Karpas-422 (cell line): Measurements from ENCODE around the gene MRPL34. TPM values are rescaled to one million over a fixed set of nuclear protein-coding genes. Genes with fewer than 3 reads are reported as not detected.
A peak's percentile ranks its signal among the peaks of the same experiment; 100 is the strongest.

Source experiments
- DNase-seq: peaks from one replicate; pipeline ENCODE4 v3.0.0-alpha.2; 2015
- H2AFZ ChIP-seq: fragments of 200-600 bp; sonication (generic); 2 replicates; pipeline ENCODE4 v1.6.1; 2014; ENCODE audit warnings: antibody characterized with exemption, low read length, mixed read lengths
- H3K27ac ChIP-seq: fragments of 200-600 bp; sonication (generic); 2 replicates; pipeline ENCODE4 v1.5.1; 2014; ENCODE audit warnings: mild to moderate bottlenecking, low read length, moderate library complexity
- H3K27me3 ChIP-seq: fragments of 200-600 bp; sonication (generic); 2 replicates; pipeline ENCODE4 v1.6.1; 2014; ENCODE audit warnings: low read length, mixed read lengths
- H3K36me3 ChIP-seq: fragments of 200-600 bp; sonication (generic); 2 replicates; pipeline ENCODE4 v1.6.1; 2014; ENCODE audit warnings: low read length, mixed read lengths; ENCODE audit not compliant: insufficient read depth
- H3K4me1 ChIP-seq: fragments of 200-600 bp; sonication (generic); 2 replicates; pipeline ENCODE4 v1.6.1; 2014; ENCODE audit warnings: mild to moderate bottlenecking, low read length, mixed read lengths
- H3K4me2 ChIP-seq: fragments of 200-600 bp; sonication (generic); 2 replicates; pipeline ENCODE4 v1.6.1; 2014; ENCODE audit warnings: low read length, low read depth, mild to moderate bottlenecking; ENCODE audit not compliant: poor library complexity, severe bottlenecking
- H3K4me3 ChIP-seq: fragments of 200-600 bp; sonication (generic); 2 replicates; pipeline ENCODE4 v1.5.1; 2014; ENCODE audit warnings: mild to moderate bottlenecking, antibody characterized with exemption, low read length, mixed read lengths
- H3K79me2 ChIP-seq: fragments of 200-600 bp; sonication (generic); 2 replicates; pipeline ENCODE4 v1.6.1; 2014; ENCODE audit warnings: mild to moderate bottlenecking, low read length, mixed read lengths
- H3K9ac ChIP-seq: fragments of 200-600 bp; sonication (generic); 2 replicates; pipeline ENCODE4 v1.6.0; 2014; ENCODE audit warnings: low read length
- H3K9me2 ChIP-seq: fragments of 200-600 bp; sonication (generic), shearing (Covaris generic); replicated peaks from 2 replicates; pipeline ENCODE4 v1.6.0; 2014; ENCODE audit warnings: mild to moderate bottlenecking, low read length, moderate library complexity; ENCODE audit not compliant: insufficient read depth
- H3K9me3 ChIP-seq: fragments of 300-700, 200-600 bp; sonication (generic); 2 replicates; pipeline ENCODE4 v1.6.1; 2014; ENCODE audit warnings: low read length, mixed read lengths
- H4K20me1 ChIP-seq: fragments of 200-600 bp; sonication (generic); 2 replicates; pipeline ENCODE4 v1.6.1; 2014; ENCODE audit warnings: mild to moderate bottlenecking, antibody characterized with exemption, low read length, low read depth; ENCODE audit not compliant: insufficient read depth
- total RNA-seq: library from RNA; depleted of rRNA; stranded (reverse); fragments of >200 nt; shearing (Covaris generic); gene quantifications from 2 replicates; pipeline ENCODE4 v1.2.3, GENCODE V29; 2014; ENCODE audit warnings: low replicate concordance

Gene MRPL34
- total RNA-seq, 1 experiment from 2014 or later: 34.0 TPM

DNA sequence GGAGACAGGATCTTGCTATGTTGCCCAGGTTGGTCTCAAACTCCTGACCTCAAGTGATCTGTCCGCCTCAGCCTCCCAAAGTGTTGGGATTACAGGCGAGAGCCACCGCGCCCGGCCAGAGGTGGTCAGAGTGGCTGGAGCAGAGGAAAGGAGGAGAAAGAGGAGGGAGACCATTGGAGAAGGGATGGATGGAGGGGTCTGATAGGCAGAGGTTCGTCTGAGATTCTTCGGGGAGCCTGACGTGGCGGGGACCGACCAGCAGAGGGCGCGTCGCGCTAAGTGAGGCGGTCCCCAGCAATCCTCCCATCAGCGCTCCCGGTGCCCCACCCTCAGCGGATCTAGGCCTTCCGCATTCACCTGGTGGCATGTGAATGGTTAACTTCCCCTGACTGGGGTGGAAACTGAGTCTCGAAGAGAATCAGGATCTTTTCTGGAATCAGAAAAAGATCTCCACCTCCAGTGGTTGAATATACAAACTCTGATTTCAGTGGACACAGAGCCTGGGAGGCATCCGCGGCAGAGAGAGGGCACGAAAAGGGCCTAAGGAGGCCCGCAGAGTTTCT lies 40.5 kb downstream of the MRPL34 start:
- H4K20me1 ChIP-seq: no peaks in the 10 kb centered on the region
- no peak overlapping the region for H3K4me2 ChIP-seq
- H3K4me3 ChIP-seq: no peak overlapping the region
- no peaks in the 10 kb centered on the region for H3K4me1 ChIP-seq
- no peaks in the 10 kb centered on the region for H3K79me2 ChIP-seq
- no peak overlapping the region for H3K9ac ChIP-seq
- H3K27me3 ChIP-seq: no peaks in the 10 kb centered on the region
- no peaks in the 10 kb centered on the region for H3K9me3 ChIP-seq
- H3K9me2 ChIP-seq: no peaks in the 10 kb centered on the region
- H3K27ac ChIP-seq: no peak overlapping the region
- H2AFZ ChIP-seq: no peak overlapping the region
- H3K36me3 ChIP-seq: peaks cover 4% of the 10 kb centered on the region; the same call in 1 of the 2 replicates
- DNase-seq: peak; percentile 89

DNA sequence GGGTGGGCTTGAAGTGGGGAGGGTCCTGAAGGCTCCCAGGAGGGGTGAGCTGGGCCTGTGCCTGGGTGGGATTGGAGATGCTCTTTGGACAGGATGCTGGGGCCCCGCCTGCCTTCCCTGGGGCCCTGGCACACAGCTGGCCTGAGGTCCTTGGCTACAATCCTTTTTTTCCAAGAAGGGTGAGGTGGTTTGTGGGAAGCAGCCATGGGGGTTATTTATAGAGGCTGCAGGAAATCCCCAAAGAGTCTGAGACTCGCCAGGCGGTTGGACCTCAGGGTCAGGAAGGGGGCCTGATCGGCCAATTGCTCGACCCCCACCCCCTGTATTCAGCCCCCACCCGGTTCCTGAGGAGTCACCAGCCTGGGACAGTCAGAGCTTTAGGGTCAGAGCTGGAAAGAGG lies 41.7 kb downstream of the MRPL34 start:
- H3K9me3 ChIP-seq: no peaks in the 10 kb centered on the region
- H3K79me2 ChIP-seq: no peaks in the 10 kb centered on the region
- H2AFZ ChIP-seq: no peak overlapping the region
- H3K9ac ChIP-seq: no peak overlapping the region
- no peaks in the 10 kb centered on the region for H3K36me3 ChIP-seq
- H4K20me1 ChIP-seq: no peaks in the 10 kb centered on the region
- no peak overlapping the region for H3K4me2 ChIP-seq
- no peak overlapping the region for H3K27ac ChIP-seq
- no peak for DNase-seq
- no peak overlapping the region for H3K4me3 ChIP-seq
- no peaks in the 10 kb centered on the region for H3K9me2 ChIP-seq
- no peaks in the 10 kb centered on the region for H3K4me1 ChIP-seq
- H3K27me3 ChIP-seq: no peaks in the 10 kb centered on the region

- Histone ChIP-seq H3K27me3 (no peaks in the 10 kb centered on the region), H4K20me1 (no peaks in the 10 kb centered on the region), H3K36me3 (no peaks in the 10 kb centered on the region), H3K4me2 (no peak overlapping the region), H2AFZ (no peak overlapping the region), H3K4me1 (no peaks in the 10 kb centered on the region), H3K9me2 (no peaks in the 10 kb centered on the region), H3K79me2 (no peaks in the 10 kb centered on the region), H3K9me3 (no peaks in the 10 kb centered on the region), H3K4me3 (no peak overlapping the region), H3K27ac (no peak overlapping the region), H3K9ac (no peak overlapping the region)
- DNase-seq: no peak
Observed at GRCh38 chr19:17347877-17348276, 42.2 kb downstream of the MRPL34 start.

DNA sequence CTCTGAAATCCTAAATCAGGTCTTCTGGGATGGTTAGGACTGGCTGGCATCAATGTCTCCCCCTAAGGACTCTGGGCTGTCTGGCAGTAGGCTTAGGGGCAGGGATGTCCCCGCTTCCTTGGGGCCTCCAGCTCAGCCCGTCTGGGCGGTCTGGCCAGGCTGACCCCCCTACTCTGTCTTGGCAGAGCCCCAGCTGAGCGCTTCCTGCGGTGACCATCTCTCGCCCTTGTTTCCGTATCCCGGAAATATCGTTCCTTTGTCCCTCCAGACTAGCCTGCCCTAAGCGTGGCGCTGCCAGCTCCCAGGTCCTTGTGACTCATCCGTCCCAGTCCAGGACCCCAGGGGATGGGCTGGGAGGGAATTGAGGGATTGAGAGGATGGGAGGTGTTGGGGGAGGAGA lies 43.0 kb downstream of the MRPL34 start:
- Histone ChIP-seq H3K9me2 (no peaks in the 10 kb centered on the region), H2AFZ (no peak overlapping the region), H3K4me2 (no peak overlapping the region), H4K20me1 (no peaks in the 10 kb centered on the region), H3K9me3 (no peaks in the 10 kb centered on the region), H3K4me1 (no peaks in the 10 kb centered on the region), H3K27me3 (no peaks in the 10 kb centered on the region), H3K79me2 (no peaks in the 10 kb centered on the region), H3K27ac (no peak overlapping the region), H3K4me3 (no peak overlapping the region), H3K36me3 (no peaks in the 10 kb centered on the region), H3K9ac (no peak overlapping the region)
- no peak for DNase-seq

GRCh38 chr19:17351815-17352435 lies 46.3 kb downstream of the MRPL34 start:
- H3K4me3 ChIP-seq: no peak overlapping the region
- H4K20me1 ChIP-seq: no peaks in the 10 kb centered on the region
- no peaks in the 10 kb centered on the region for H3K79me2 ChIP-seq
- no peak for DNase-seq
- no peak overlapping the region for H3K4me2 ChIP-seq
- no peak overlapping the region for H3K9ac ChIP-seq
- no peak overlapping the region for H3K27ac ChIP-seq
- no peaks in the 10 kb centered on the region for H3K9me3 ChIP-seq
- no peaks in the 10 kb centered on the region for H3K4me1 ChIP-seq
- no peaks in the 10 kb centered on the region for H3K36me3 ChIP-seq
- H3K27me3 ChIP-seq: no peaks in the 10 kb centered on the region
- H3K9me2 ChIP-seq: no peaks in the 10 kb centered on the region
- no peak overlapping the region for H2AFZ ChIP-seq

- no peak for DNase-seq
- H3K79me2 ChIP-seq: no peaks in the 10 kb centered on the region
- H3K4me2 ChIP-seq: no peak overlapping the region
- H3K9me2 ChIP-seq: no peaks in the 10 kb centered on the region
- H3K27me3 ChIP-seq: no peaks in the 10 kb centered on the region
- no peaks in the 10 kb centered on the region for H4K20me1 ChIP-seq
- no peak overlapping the region for H2AFZ ChIP-seq
- no peaks in the 10 kb centered on the region for H3K4me1 ChIP-seq
- no peaks in the 10 kb centered on the region for H3K36me3 ChIP-seq
- no peak overlapping the region for H3K27ac ChIP-seq
- no peak overlapping the region for H3K9ac ChIP-seq
- no peak overlapping the region for H3K4me3 ChIP-seq
- H3K9me3 ChIP-seq: no peaks in the 10 kb centered on the region
Observed at GRCh38 chr19:17352608-17353280, 47.1 kb downstream of the MRPL34 start.

DNA sequence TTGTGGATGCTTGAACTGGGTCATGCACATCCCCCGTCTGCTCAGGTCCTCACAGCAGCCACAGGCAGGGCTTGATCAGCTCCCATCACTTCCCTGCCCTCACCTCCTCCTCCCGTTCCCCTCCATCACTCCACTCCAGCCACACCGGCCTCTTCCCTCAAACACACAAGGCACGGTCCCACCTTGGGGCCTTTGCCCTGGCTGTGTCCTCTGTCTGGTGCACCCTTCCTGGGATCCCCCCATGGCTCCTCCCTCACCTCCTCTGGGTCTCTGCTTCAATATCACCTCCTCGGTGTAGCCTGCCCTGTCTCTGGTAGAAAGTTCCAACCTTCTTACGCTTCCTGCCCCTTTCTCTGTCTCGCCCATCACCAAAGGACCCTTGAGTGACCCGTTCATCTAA lies 47.7 kb downstream of the MRPL34 start:
- Histone ChIP-seq H3K79me2 (no peaks in the 10 kb centered on the region), H3K27ac (no peak overlapping the region), H3K4me2 (no peak overlapping the region), H2AFZ (no peak overlapping the region), H3K9me2 (no peaks in the 10 kb centered on the region), H3K4me1 (no peaks in the 10 kb centered on the region), H4K20me1 (no peaks in the 10 kb centered on the region), H3K36me3 (no peaks in the 10 kb centered on the region), H3K9ac (no peak overlapping the region), H3K4me3 (no peak overlapping the region), H3K27me3 (no peaks in the 10 kb centered on the region), H3K9me3 (no peaks in the 10 kb centered on the region)
- no peak for DNase-seq
